ENCODE measurements around the gene HNRNPA0.
"Not testable (repeated sequence)": the region's sequence is repeated elsewhere in the genome, so short reads cannot be mapped to it uniquely, and the experiment has no call there.

HNRNPA0 gene

DNA sequence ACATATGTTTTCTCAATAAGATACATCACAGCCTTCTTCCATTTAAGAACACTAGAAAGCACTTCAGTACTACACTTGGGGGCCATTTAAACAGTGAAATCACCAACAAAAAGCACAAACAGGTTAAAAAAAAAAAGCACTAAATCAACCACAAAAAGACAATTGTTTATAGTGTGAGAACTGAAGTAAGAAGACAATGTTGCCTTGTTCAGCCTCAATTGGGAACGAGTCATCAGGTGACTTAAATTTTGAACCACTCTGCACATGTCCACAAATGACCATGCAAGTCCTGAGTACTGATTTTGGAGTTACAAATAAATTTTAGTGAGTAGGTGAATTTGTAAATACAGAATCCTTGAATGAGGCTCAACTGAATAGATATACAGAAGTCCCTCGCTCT, 37.2 kb upstream of the HNRNPA0 start:
- Histone ChIP-seq H3K9me3 (replicated peaks in 1 of 2; ENCODE audit: control insufficient read depth in 2 of 2, insufficient read depth in 1 of 2, low read depth in 1 of 2, low read length in 2 of 2) (no peaks in the 10 kb centered on the region), H2BK15ac (ENCODE audit: low read length) (no peak overlapping the region), H3K27ac (replicated peaks; ENCODE audit: low read length) (no peak overlapping the region), H2BK12ac (ENCODE audit: low read length) (no peak overlapping the region), H3K23ac (ENCODE audit: low read depth, low read length, poor library complexity) (no peak overlapping the region), H2BK5ac (ENCODE audit: low read length) (no peak overlapping the region), H3K4ac (ENCODE audit: low read length) (no peak overlapping the region), H3K4me1 (ENCODE audit: control insufficient read depth in 2 of 2, insufficient read depth in 1 of 2, low read depth in 1 of 2, low read length in 2 of 2) (no peaks in the 10 kb centered on the region), H3K4me2 (ENCODE audit: insufficient read depth, low read length, poor library complexity, severe bottlenecking) (no peak overlapping the region), H4K8ac (ENCODE audit: low read depth, low read length) (no peak overlapping the region), H3K9ac (ENCODE audit: low read depth, low read length, poor library complexity) (no peak overlapping the region), H4K91ac (ENCODE audit: low read depth, low read length, poor library complexity) (no peak overlapping the region), H2AK5ac (ENCODE audit: low read depth, low read length) (no peak overlapping the region), H3K4me3 (ENCODE audit: low read length in 2 of 2) (no peak overlapping the region), H2BK120ac (ENCODE audit: low read depth, low read length) (no peak overlapping the region), H3K79me1 (ENCODE audit: low read depth, low read length) (no peaks in the 10 kb centered on the region), H3K18ac (ENCODE audit: low read length) (no peak overlapping the region), H2AFZ (ENCODE audit: low read length) (no peak overlapping the region), H3K36me3 (replicated peaks in 1 of 2; ENCODE audit: control insufficient read depth in 2 of 2, insufficient read depth in 2 of 2, low read length in 2 of 2) (no peaks in the 10 kb centered on the region), H3K27me3 (ENCODE audit: control insufficient read depth in 3 of 3, insufficient read depth in 3 of 3, low read depth in 1 of 3, low read length in 3 of 3) (peaks cover 0 to 13% (median 0%) of the 10 kb centered on the region in 3 experiments), H3K14ac (ENCODE audit: low read length) (no peak overlapping the region)
- DNase-seq (ENCODE audit: low spot score) = no peak
- WGBS, 2 donors (ENCODE audit: extremely low coverage in 2 of 2, insufficient read length in 2 of 2, insufficient replicate concordance in 1 of 2) = no CpG with 5 or more reads among the region's 2 CpGs

DNA sequence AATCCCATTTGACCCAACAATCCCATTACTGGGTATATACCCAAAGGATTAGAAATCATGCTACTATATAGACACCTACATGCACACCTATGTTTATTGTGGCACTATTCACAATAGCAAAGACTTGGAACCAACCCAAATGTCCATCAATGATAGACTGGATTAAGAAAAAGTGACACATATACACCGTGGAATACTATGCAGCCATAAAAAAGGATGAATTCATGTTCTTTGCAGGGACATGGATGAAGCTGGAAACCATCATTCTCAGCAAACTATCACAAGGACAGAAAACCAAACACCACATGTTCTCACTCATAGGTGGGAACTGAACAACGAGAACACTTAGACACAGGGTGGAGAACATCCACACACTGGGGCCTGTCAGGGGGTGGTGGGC, 34.4 kb upstream of the HNRNPA0 start:
- not testable (repeated sequence) for H3K4me2 ChIP-seq (ENCODE audit: insufficient read depth, low read length, poor library complexity, severe bottlenecking); H3K27ac ChIP-seq (replicated peaks; ENCODE audit: low read length); H2BK5ac ChIP-seq (ENCODE audit: low read length); H3K14ac ChIP-seq (ENCODE audit: low read length); H3K23ac ChIP-seq (ENCODE audit: low read depth, low read length, poor library complexity); H2BK12ac ChIP-seq (ENCODE audit: low read length); H2BK120ac ChIP-seq (ENCODE audit: low read depth, low read length); H3K9me3 ChIP-seq (replicated peaks in 1 of 2; ENCODE audit: control insufficient read depth in 2 of 2, insufficient read depth in 1 of 2, low read depth in 1 of 2, low read length in 2 of 2); H4K8ac ChIP-seq (ENCODE audit: low read depth, low read length); H3K4me3 ChIP-seq (ENCODE audit: low read length in 2 of 2); H3K36me3 ChIP-seq (replicated peaks in 1 of 2; ENCODE audit: control insufficient read depth in 2 of 2, insufficient read depth in 2 of 2, low read length in 2 of 2); H2AFZ ChIP-seq (ENCODE audit: low read length); H3K79me1 ChIP-seq (ENCODE audit: low read depth, low read length); H3K9ac ChIP-seq (ENCODE audit: low read depth, low read length, poor library complexity); H3K4ac ChIP-seq (ENCODE audit: low read length); H3K27me3 ChIP-seq (ENCODE audit: control insufficient read depth in 3 of 3, insufficient read depth in 3 of 3, low read depth in 1 of 3, low read length in 3 of 3); H3K18ac ChIP-seq (ENCODE audit: low read length); H3K4me1 ChIP-seq (ENCODE audit: control insufficient read depth in 2 of 2, insufficient read depth in 1 of 2, low read depth in 1 of 2, low read length in 2 of 2); H4K91ac ChIP-seq (ENCODE audit: low read depth, low read length, poor library complexity); DNase-seq (ENCODE audit: low spot score); H2AK5ac ChIP-seq (ENCODE audit: low read depth, low read length); H2BK15ac ChIP-seq (ENCODE audit: low read length)
- no CpG with 5 or more reads among the region's 2 CpGs for WGBS, 2 donors (ENCODE audit: extremely low coverage in 2 of 2, insufficient read length in 2 of 2, insufficient replicate concordance in 1 of 2)

DNA sequence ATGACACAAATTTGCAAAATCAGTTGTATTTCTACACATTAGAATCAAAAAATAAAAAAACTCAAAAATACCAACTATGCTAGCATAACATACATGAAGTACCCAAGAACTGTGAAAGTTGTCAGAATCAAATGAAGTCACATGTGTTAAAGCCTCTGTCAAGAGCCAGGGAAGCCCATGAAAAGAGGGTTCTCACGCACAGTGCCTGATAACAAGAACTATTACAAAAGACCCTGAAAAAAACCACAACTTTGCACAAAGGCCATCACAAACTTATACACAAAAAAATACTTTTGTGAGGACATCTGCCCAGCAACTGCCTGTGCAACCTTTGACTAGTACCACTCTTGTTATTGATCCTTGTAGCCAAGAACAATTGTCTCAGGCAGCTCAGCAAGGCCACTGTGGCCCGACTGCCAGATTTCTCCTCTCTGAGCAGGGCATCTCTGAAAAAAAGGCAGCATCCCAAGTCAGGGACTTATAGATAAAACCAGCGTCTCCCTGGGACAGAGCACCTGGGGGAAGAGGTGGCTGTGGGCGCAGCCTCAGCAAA, 28.9 kb upstream of the HNRNPA0 start:
- H2AFZ ChIP-seq (ENCODE audit: low read length) = no peak overlapping the region
- no peak overlapping the region for H2AK5ac ChIP-seq (ENCODE audit: low read depth, low read length)
- no peak overlapping the region for H3K18ac ChIP-seq (ENCODE audit: low read length)
- no CpG with 5 or more reads among the region's 4 CpGs for WGBS, 2 donors (ENCODE audit: extremely low coverage in 2 of 2, insufficient read length in 2 of 2, insufficient replicate concordance in 1 of 2)
- H3K4me2 ChIP-seq (ENCODE audit: insufficient read depth, low read length, poor library complexity, severe bottlenecking) = no peak overlapping the region
- no peak overlapping the region for H3K14ac ChIP-seq (ENCODE audit: low read length)
- no peak overlapping the region for H3K9ac ChIP-seq (ENCODE audit: low read depth, low read length, poor library complexity)
- no peak overlapping the region for H3K4me3 ChIP-seq (ENCODE audit: low read length in 2 of 2)
- DNase-seq (ENCODE audit: low spot score) = no peak
- H2BK120ac ChIP-seq (ENCODE audit: low read depth, low read length) = no peak overlapping the region
- H3K36me3 ChIP-seq (replicated peaks in 1 of 2; ENCODE audit: control insufficient read depth in 2 of 2, insufficient read depth in 2 of 2, low read length in 2 of 2) = no peaks in the 10 kb centered on the region
- H3K79me1 ChIP-seq (ENCODE audit: low read depth, low read length) = no peaks in the 10 kb centered on the region
- no peak overlapping the region for H2BK12ac ChIP-seq (ENCODE audit: low read length)
- no peak overlapping the region for H3K4ac ChIP-seq (ENCODE audit: low read length)
- H3K4me1 ChIP-seq (ENCODE audit: control insufficient read depth in 2 of 2, insufficient read depth in 1 of 2, low read depth in 1 of 2, low read length in 2 of 2) = peaks cover 0 to 12% of the 10 kb centered on the region in 2 donors
- H2BK15ac ChIP-seq (ENCODE audit: low read length) = no peak overlapping the region
- peaks cover 0 to 2% (median 0%) of the 10 kb centered on the region in 3 experiments for H3K27me3 ChIP-seq (ENCODE audit: control insufficient read depth in 3 of 3, insufficient read depth in 3 of 3, low read depth in 1 of 3, low read length in 3 of 3)
- H3K27ac ChIP-seq (replicated peaks; ENCODE audit: low read length) = no peak overlapping the region
- H3K9me3 ChIP-seq (replicated peaks in 1 of 2; ENCODE audit: control insufficient read depth in 2 of 2, insufficient read depth in 1 of 2, low read depth in 1 of 2, low read length in 2 of 2) = no peaks in the 10 kb centered on the region
- no peak overlapping the region for H4K91ac ChIP-seq (ENCODE audit: low read depth, low read length, poor library complexity)
- no peak overlapping the region for H2BK5ac ChIP-seq (ENCODE audit: low read length)
- H4K8ac ChIP-seq (ENCODE audit: low read depth, low read length) = no peak overlapping the region
- no peak overlapping the region for H3K23ac ChIP-seq (ENCODE audit: low read depth, low read length, poor library complexity)

DNA sequence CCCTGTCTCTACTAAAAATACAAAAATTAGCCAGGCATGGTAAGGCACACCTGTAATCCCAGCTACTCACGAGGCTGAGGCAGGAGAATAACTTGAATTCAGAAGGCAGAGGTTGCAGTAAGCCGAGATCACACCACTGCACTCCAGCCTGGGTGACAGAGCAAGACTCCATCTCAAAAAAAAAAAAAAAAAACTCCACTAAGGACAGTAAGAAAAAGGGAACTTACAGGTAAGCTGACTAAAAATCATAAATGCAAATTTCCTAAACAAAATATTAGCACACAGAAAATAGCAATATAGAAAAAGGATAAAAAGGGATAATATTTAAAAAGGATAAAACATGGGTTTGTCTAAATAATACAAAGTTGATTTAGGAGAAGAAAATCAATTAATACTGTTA, 27.9 kb upstream of the HNRNPA0 start:
- peaks cover 0 to 12% of the 10 kb centered on the region in 2 donors for H3K4me1 ChIP-seq (ENCODE audit: control insufficient read depth in 2 of 2, insufficient read depth in 1 of 2, low read depth in 1 of 2, low read length in 2 of 2)
- H3K27me3 ChIP-seq (ENCODE audit: control insufficient read depth in 3 of 3, insufficient read depth in 3 of 3, low read depth in 1 of 3, low read length in 3 of 3) = peaks cover 0 to 5% (median 0%) of the 10 kb centered on the region in 3 experiments
- no peak overlapping the region for H4K91ac ChIP-seq (ENCODE audit: low read depth, low read length, poor library complexity)
- no peak overlapping the region for H2BK12ac ChIP-seq (ENCODE audit: low read length)
- no peak overlapping the region for H4K8ac ChIP-seq (ENCODE audit: low read depth, low read length)
- H2BK15ac ChIP-seq (ENCODE audit: low read length) = no peak overlapping the region
- H2AK5ac ChIP-seq (ENCODE audit: low read depth, low read length) = no peak overlapping the region
- no peaks in the 10 kb centered on the region for H3K79me1 ChIP-seq (ENCODE audit: low read depth, low read length)
- H2BK5ac ChIP-seq (ENCODE audit: low read length) = no peak overlapping the region
- H3K36me3 ChIP-seq (replicated peaks in 1 of 2; ENCODE audit: control insufficient read depth in 2 of 2, insufficient read depth in 2 of 2, low read length in 2 of 2) = no peaks in the 10 kb centered on the region
- no peak overlapping the region for H3K14ac ChIP-seq (ENCODE audit: low read length)
- no peak overlapping the region for H3K4me3 ChIP-seq (ENCODE audit: low read length in 2 of 2)
- H3K9ac ChIP-seq (ENCODE audit: low read depth, low read length, poor library complexity) = no peak overlapping the region
- H3K27ac ChIP-seq (replicated peaks; ENCODE audit: low read length) = no peak overlapping the region
- no peak overlapping the region for H2BK120ac ChIP-seq (ENCODE audit: low read depth, low read length)
- no peak for DNase-seq (ENCODE audit: low spot score)
- H3K4me2 ChIP-seq (ENCODE audit: insufficient read depth, low read length, poor library complexity, severe bottlenecking) = no peak overlapping the region
- no peak overlapping the region for H2AFZ ChIP-seq (ENCODE audit: low read length)
- no CpG with 5 or more reads among the region's 2 CpGs for WGBS, 2 donors (ENCODE audit: extremely low coverage in 2 of 2, insufficient read length in 2 of 2, insufficient replicate concordance in 1 of 2)
- H3K23ac ChIP-seq (ENCODE audit: low read depth, low read length, poor library complexity) = no peak overlapping the region
- no peak overlapping the region for H3K4ac ChIP-seq (ENCODE audit: low read length)
- H3K18ac ChIP-seq (ENCODE audit: low read length) = no peak overlapping the region
- no peaks in the 10 kb centered on the region for H3K9me3 ChIP-seq (replicated peaks in 1 of 2; ENCODE audit: control insufficient read depth in 2 of 2, insufficient read depth in 1 of 2, low read depth in 1 of 2, low read length in 2 of 2)

All from neuronal stem cell (in vitro differentiated cells).